KMS-11 (cell line): Measurements from ENCODE around the gene FCER1A.

Experiments used
- H2AFZ ChIP-seq: fragments of 200-600 bp; sonication (generic); 2 replicates; pipeline ENCODE4 v1.6.1; 2016; ENCODE audit warnings: antibody characterized with exemption, mixed run types, low read depth
- H3K27ac ChIP-seq: fragments of 200-600 bp; sonication (generic); 2 replicates; pipeline ENCODE4 v1.6.1; 2016; ENCODE audit warnings: mild to moderate bottlenecking, mixed run types
- H3K27me3 ChIP-seq: fragments of 200-600 bp; sonication (generic); 2 replicates; pipeline ENCODE4 v1.6.1; 2017; ENCODE audit warnings: mild to moderate bottlenecking, low read depth, mixed run types, moderate library complexity; ENCODE audit not compliant: insufficient read depth
- H3K36me3 ChIP-seq: fragments of 200-600 bp; sonication (generic); 2 replicates; pipeline ENCODE4 v1.6.1; 2017; ENCODE audit warnings: mild to moderate bottlenecking, mixed run types; ENCODE audit not compliant: insufficient read depth
- H3K4me1 ChIP-seq: fragments of 200-600 bp; sonication (generic); 2 replicates; pipeline ENCODE4 v1.6.1; 2016; ENCODE audit warnings: mild to moderate bottlenecking, low read depth, mixed run types; ENCODE audit not compliant: poor library complexity, severe bottlenecking
- H3K4me2 ChIP-seq: fragments of 200-600 bp; sonication (generic); 2 replicates; pipeline ENCODE4 v1.7.0; 2016; ENCODE audit warnings: mild to moderate bottlenecking, mixed run types
- H3K4me3 ChIP-seq: fragments of 200-600 bp; sonication (generic); IDR thresholded peaks from 2 replicates; pipeline ENCODE4 v1.6.1; 2017; ENCODE audit warnings: low read depth, low read length, mixed read lengths; ENCODE audit not compliant: insufficient read depth
- H3K79me2 ChIP-seq: fragments of 200-600 bp; sonication (generic); 2 replicates; pipeline ENCODE4 v1.6.1; 2016; ENCODE audit warnings: low read depth, mixed run types; ENCODE audit not compliant: insufficient read depth
- H3K9ac ChIP-seq: fragments of 200-600 bp; sonication (generic); 2 replicates; pipeline ENCODE4 v1.6.1; 2016; ENCODE audit warnings: mild to moderate bottlenecking, mixed run types
- H4K20me1 ChIP-seq: fragments of 200-600 bp; sonication (generic); 2 replicates; pipeline ENCODE4 v1.6.1; 2016; ENCODE audit warnings: mild to moderate bottlenecking, mixed run types; ENCODE audit not compliant: insufficient read depth
- TF ChIP-seq, protein P1 (sequence below): fragments of 200-600 bp; sonication (generic); conservative IDR thresholded peaks from 2 replicates; pipeline ENCODE4 v1.6.1; 2017; ENCODE audit warnings: low read depth, mild to moderate bottlenecking, antibody characterized with exemption, low read length, moderate library complexity, mixed read lengths

Gene FCER1A

DNA sequence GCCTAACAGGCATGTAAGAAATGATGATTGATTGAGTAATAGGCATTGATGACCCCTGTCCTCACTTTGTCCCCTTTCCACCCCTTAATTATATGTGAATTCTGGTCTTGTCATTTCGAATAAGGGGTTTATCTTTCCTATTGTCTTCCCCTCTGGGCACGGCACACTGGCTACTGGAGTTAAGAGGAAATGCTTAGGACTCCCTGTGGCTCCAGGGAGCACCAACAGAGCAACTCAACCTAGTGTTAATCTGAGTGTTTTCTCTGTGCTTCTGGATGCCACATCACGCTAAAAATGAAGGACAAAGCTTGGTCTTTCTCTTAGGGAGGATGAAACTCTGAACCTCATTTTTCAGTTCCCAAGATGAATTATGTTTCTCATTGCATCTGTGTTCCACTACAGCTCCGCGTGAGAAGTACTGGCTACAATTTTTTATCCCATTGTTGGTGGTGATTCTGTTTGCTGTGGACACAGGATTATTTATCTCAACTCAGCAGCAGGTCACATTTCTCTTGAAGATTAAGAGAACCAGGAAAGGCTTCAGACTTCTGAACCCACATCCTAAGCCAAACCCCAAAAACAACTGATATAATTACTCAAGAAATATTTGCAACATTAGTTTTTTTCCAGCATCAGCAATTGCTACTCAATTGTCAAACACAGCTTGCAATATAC lies 5.3 kb downstream of the FCER1A start:
- Histone ChIP-seq H3K4me1 (no peaks in the 10 kb centered on the region), H3K4me3 (no peak overlapping the region), H3K27me3 (no peaks in the 10 kb centered on the region), H2AFZ (no peak overlapping the region), H3K27ac (no peak overlapping the region), H3K79me2 (no peaks in the 10 kb centered on the region), H3K4me2 (no peak overlapping the region), H3K36me3 (no peaks in the 10 kb centered on the region), H4K20me1 (no peaks in the 10 kb centered on the region), H3K9ac (no peak overlapping the region)
- TF ChIP-seq, protein P1, sequence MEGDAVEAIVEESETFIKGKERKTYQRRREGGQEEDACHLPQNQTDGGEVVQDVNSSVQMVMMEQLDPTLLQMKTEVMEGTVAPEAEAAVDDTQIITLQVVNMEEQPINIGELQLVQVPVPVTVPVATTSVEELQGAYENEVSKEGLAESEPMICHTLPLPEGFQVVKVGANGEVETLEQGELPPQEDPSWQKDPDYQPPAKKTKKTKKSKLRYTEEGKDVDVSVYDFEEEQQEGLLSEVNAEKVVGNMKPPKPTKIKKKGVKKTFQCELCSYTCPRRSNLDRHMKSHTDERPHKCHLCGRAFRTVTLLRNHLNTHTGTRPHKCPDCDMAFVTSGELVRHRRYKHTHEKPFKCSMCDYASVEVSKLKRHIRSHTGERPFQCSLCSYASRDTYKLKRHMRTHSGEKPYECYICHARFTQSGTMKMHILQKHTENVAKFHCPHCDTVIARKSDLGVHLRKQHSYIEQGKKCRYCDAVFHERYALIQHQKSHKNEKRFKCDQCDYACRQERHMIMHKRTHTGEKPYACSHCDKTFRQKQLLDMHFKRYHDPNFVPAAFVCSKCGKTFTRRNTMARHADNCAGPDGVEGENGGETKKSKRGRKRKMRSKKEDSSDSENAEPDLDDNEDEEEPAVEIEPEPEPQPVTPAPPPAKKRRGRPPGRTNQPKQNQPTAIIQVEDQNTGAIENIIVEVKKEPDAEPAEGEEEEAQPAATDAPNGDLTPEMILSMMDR = no peak

DNA sequence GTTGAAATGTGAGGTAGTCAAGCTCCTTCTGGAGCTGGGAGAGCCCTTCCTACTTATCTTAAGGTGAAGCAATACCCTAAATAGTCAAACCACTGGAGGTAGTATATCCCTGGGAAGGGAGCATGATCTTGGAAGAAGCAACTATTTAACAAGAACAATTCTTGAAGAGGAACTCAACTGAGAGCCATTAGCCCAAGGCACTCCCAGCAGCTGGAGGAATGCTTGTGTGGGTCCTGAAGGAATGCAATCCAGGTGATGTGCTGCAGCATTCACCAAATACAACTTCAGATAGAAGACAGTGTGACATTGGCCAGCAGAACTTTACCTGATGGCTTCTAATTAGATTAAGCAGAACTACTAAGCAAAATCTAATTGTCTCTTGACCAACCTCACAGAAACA lies 9.5 kb downstream of the FCER1A start:
- H3K4me3 ChIP-seq = no peak overlapping the region
- no peaks in the 10 kb centered on the region for H3K36me3 ChIP-seq
- no peaks in the 10 kb centered on the region for H4K20me1 ChIP-seq
- no peak overlapping the region for H3K9ac ChIP-seq
- TF ChIP-seq, protein P1 = no peak
- H3K27me3 ChIP-seq = no peaks in the 10 kb centered on the region
- H2AFZ ChIP-seq = no peak overlapping the region
- no peak overlapping the region for H3K4me2 ChIP-seq
- no peak overlapping the region for H3K27ac ChIP-seq
- H3K4me1 ChIP-seq = no peaks in the 10 kb centered on the region
- H3K79me2 ChIP-seq = no peaks in the 10 kb centered on the region

DNA sequence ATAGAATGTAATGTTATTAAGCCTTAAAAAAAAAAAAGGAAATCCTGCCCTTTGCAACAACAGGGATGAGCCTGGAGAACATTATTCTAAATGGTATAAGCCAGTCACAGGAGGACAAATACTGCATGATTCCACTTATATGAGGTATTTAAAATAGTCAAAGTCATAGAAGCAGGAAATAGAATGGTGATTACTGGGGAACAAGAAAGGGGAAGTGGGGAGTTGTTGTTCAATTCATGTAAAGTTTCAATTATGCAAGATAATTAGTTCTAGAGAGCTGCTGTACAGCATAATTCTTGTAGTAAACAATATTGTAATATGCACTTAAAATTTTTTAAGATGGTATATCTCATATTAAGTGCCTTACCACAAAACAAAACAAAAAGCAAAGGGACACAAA lies 13.2 kb downstream of the FCER1A start:
- H4K20me1 ChIP-seq = no peaks in the 10 kb centered on the region
- no peak overlapping the region for H3K4me3 ChIP-seq
- TF ChIP-seq, protein P1 = no peak
- H3K4me2 ChIP-seq = no peak overlapping the region
- H3K79me2 ChIP-seq = no peaks in the 10 kb centered on the region
- no peaks in the 10 kb centered on the region for H3K27me3 ChIP-seq
- no peaks in the 10 kb centered on the region for H3K4me1 ChIP-seq
- H3K9ac ChIP-seq = no peak overlapping the region
- no peak overlapping the region for H3K27ac ChIP-seq
- no peak overlapping the region for H2AFZ ChIP-seq
- H3K36me3 ChIP-seq = no peaks in the 10 kb centered on the region

DNA sequence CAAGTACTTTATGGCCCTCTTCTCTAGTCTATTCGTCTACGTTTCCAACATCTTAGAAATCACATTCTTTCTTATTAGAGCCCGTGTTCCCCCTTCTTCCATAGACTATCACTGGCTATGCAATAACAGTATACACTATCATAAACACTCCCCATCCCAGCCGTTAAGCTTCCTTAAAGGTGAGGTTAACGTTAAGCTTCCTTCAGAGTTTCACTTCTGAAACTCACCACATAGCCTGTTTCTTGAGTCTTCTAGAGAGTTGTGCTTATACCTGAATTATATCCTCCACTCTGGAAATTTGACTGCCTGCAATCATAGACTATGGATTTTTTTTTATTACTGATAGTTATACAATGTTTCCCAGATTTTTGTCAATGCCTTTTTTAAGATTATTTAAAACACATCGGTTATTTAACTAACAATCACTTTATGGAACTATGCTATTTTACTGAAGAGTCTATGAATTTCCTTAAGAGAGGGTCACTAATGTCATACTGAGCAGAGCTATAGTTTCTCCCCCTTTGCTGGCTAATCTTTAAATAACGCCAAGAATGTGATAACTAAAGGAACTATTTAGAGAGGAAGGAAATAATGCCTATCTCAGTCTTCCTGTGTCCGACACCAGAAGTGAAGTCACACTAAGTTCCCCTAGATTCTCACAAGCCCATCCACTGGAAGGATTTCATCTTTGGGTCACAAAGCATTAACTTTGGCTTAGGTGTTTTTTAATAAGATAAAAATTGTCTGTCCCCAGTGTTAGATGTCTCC lies 16.8 kb downstream of the FCER1A start:
- H3K27ac ChIP-seq = no peak overlapping the region

More for the DNA sequence above, 16.8 kb downstream of the FCER1A start:
- no peaks in the 10 kb centered on the region for H4K20me1 ChIP-seq
- H3K9ac ChIP-seq = no peak overlapping the region
- H3K36me3 ChIP-seq = no peaks in the 10 kb centered on the region
- H3K4me1 ChIP-seq = no peaks in the 10 kb centered on the region
- no peaks in the 10 kb centered on the region for H3K79me2 ChIP-seq
- H3K4me2 ChIP-seq = no peak overlapping the region
- no peaks in the 10 kb centered on the region for H3K27me3 ChIP-seq
- no peak overlapping the region for H2AFZ ChIP-seq
- TF ChIP-seq, protein P1 = no peak
- H3K4me3 ChIP-seq = no peak overlapping the region
